Femur (tissue), 1 donor: ENCODE data around the gene RPS6KA2.

ENCODE experiments used
- DNase-seq: peaks from one replicate; pipeline ENCODE4 v3.0.0-alpha.2; 2017

Gene RPS6KA2

GRCh38 chr6:166438211-166438861, 188.7 kb downstream of the RPS6KA2 start:
- DNase-seq: no peak

- no peak for DNase-seq
These were observed 189.4 kb downstream of the RPS6KA2 start for GRCh38 chr6:166437661-166438060.

GRCh38 chr6:166436195-166437139, 190.6 kb downstream of the RPS6KA2 start:
- DNase-seq: no peak

- peak; percentile 31 for DNase-seq
These were observed 191.5 kb downstream of the RPS6KA2 start for GRCh38 chr6:166435574-166435973.

- DNase-seq: no peak
These were observed 192.7 kb downstream of the RPS6KA2 start for GRCh38 chr6:166434336-166434735.

GRCh38 chr6:166433096-166433495, 194.0 kb downstream of the RPS6KA2 start:
- DNase-seq: no peak

- no peak for DNase-seq
These were observed 196.8 kb downstream of the RPS6KA2 start for GRCh38 chr6:166430269-166430668.

- no peak for DNase-seq
These were observed 202.6 kb downstream of the RPS6KA2 start for GRCh38 chr6:166424431-166424830.

- no peak for DNase-seq
These were observed 203.3 kb downstream of the RPS6KA2 start for GRCh38 chr6:166423781-166424180.

- no peak for DNase-seq
These were observed 203.9 kb downstream of the RPS6KA2 start for GRCh38 chr6:166423051-166423745.

GRCh38 chr6:166422201-166422940, 204.7 kb downstream of the RPS6KA2 start:
- DNase-seq: no peak

GRCh38 chr6:166420351-166420750, 206.7 kb downstream of the RPS6KA2 start:
- DNase-seq: no peak

- no peak for DNase-seq
These were observed 207.3 kb downstream of the RPS6KA2 start for GRCh38 chr6:166419717-166420116.

- no peak for DNase-seq
These were observed 207.8 kb downstream of the RPS6KA2 start for GRCh38 chr6:166419286-166419685.

- no peak for DNase-seq
These were observed 208.3 kb downstream of the RPS6KA2 start for GRCh38 chr6:166418691-166419143.

- no peak for DNase-seq
These were observed 209.8 kb downstream of the RPS6KA2 start for GRCh38 chr6:166417285-166417691.

GRCh38 chr6:166415833-166416347, 211.2 kb downstream of the RPS6KA2 start:
- no peak for DNase-seq

- DNase-seq: no peak
These were observed 211.7 kb downstream of the RPS6KA2 start for GRCh38 chr6:166415306-166415705.

- DNase-seq: no peak
These were observed 213.5 kb downstream of the RPS6KA2 start for GRCh38 chr6:166413491-166413951.

GRCh38 chr6:166412911-166413384, 214.1 kb downstream of the RPS6KA2 start:
- DNase-seq: no peak

GRCh38 chr6:166412156-166412910, 214.7 kb downstream of the RPS6KA2 start:
- DNase-seq: no peak
